ENCODE data around the gene LIMA1.
A peak's percentile ranks its signal among the peaks of the same experiment; 100 is the strongest.

LIMA1 gene

GRCh38 chr12:50217202-50217601 lies 66.1 kb downstream of the LIMA1 start:
- no peak for ATAC-seq
- TF ChIP-seq ZFP30 (CRISPR knock-in tag; IDR thresholded peaks at IDR 0.05) (no peak), BACH2 (CRISPR knock-in tag; IDR thresholded peaks at IDR 0.05; ENCODE audit: borderline replicate concordance) (no peak), ZNF8 (CRISPR knock-in tag; IDR thresholded peaks at IDR 0.05) (no peak), ARNTL (CRISPR knock-in tag; IDR thresholded peaks at IDR 0.05; ENCODE audit: borderline replicate concordance, low read depth) (no peak), GLIS3 (CRISPR knock-in tag; IDR thresholded peaks at IDR 0.05) (no peak), ESRRG (CRISPR knock-in tag; IDR thresholded peaks at IDR 0.05) (no peak), ISL1 (CRISPR knock-in tag; IDR thresholded peaks at IDR 0.05) (no peak), SNAI2 (CRISPR knock-in tag; IDR thresholded peaks at IDR 0.05) (no peak), TCF4 (CRISPR knock-in tag; IDR thresholded peaks at IDR 0.05; ENCODE audit: borderline replicate concordance) (no peak), CSRNP3 (CRISPR knock-in tag; IDR thresholded peaks at IDR 0.05) (no peak), PATZ1 (CRISPR knock-in tag; IDR thresholded peaks at IDR 0.05; ENCODE audit: borderline replicate concordance) (no peak), RARB (CRISPR knock-in tag; IDR thresholded peaks at IDR 0.05) (no peak), ZNF70 (CRISPR knock-in tag; IDR thresholded peaks at IDR 0.05) (no peak)
- TF ChIP-seq, protein P1, sequence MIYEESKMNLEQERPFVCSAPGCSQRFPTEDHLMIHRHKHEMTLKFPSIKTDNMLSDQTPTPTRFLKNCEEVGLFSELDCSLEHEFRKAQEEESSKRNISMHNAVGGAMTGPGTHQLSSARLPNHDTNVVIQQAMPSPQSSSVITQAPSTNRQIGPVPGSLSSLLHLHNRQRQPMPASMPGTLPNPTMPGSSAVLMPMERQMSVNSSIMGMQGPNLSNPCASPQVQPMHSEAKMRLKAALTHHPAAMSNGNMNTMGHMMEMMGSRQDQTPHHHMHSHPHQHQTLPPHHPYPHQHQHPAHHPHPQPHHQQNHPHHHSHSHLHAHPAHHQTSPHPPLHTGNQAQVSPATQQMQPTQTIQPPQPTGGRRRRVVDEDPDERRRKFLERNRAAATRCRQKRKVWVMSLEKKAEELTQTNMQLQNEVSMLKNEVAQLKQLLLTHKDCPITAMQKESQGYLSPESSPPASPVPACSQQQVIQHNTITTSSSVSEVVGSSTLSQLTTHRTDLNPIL (CRISPR knock-in tag; IDR thresholded peaks at IDR 0.05; ENCODE audit: low read depth) = no peak
- TF ChIP-seq, protein P2, sequence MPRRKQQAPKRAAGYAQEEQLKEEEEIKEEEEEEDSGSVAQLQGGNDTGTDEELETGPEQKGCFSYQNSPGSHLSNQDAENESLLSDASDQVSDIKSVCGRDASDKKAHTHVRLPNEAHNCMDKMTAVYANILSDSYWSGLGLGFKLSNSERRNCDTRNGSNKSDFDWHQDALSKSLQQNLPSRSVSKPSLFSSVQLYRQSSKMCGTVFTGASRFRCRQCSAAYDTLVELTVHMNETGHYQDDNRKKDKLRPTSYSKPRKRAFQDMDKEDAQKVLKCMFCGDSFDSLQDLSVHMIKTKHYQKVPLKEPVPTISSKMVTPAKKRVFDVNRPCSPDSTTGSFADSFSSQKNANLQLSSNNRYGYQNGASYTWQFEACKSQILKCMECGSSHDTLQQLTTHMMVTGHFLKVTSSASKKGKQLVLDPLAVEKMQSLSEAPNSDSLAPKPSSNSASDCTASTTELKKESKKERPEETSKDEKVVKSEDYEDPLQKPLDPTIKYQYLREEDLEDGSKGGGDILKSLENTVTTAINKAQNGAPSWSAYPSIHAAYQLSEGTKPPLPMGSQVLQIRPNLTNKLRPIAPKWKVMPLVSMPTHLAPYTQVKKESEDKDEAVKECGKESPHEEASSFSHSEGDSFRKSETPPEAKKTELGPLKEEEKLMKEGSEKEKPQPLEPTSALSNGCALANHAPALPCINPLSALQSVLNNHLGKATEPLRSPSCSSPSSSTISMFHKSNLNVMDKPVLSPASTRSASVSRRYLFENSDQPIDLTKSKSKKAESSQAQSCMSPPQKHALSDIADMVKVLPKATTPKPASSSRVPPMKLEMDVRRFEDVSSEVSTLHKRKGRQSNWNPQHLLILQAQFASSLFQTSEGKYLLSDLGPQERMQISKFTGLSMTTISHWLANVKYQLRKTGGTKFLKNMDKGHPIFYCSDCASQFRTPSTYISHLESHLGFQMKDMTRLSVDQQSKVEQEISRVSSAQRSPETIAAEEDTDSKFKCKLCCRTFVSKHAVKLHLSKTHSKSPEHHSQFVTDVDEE (CRISPR knock-in tag; IDR thresholded peaks at IDR 0.05) = no peak
- TF ChIP-seq, protein P3, sequence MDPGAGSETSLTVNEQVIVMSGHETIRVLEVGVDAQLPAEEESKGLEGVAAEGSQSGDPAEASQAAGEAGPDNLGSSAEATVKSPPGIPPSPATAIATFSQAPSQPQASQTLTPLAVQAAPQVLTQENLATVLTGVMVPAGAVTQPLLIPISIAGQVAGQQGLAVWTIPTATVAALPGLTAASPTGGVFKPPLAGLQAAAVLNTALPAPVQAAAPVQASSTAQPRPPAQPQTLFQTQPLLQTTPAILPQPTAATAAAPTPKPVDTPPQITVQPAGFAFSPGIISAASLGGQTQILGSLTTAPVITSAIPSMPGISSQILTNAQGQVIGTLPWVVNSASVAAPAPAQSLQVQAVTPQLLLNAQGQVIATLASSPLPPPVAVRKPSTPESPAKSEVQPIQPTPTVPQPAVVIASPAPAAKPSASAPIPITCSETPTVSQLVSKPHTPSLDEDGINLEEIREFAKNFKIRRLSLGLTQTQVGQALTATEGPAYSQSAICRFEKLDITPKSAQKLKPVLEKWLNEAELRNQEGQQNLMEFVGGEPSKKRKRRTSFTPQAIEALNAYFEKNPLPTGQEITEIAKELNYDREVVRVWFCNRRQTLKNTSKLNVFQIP (CRISPR knock-in tag; IDR thresholded peaks at IDR 0.05; ENCODE audit: borderline replicate concordance, low read depth) = no peak

DNA sequence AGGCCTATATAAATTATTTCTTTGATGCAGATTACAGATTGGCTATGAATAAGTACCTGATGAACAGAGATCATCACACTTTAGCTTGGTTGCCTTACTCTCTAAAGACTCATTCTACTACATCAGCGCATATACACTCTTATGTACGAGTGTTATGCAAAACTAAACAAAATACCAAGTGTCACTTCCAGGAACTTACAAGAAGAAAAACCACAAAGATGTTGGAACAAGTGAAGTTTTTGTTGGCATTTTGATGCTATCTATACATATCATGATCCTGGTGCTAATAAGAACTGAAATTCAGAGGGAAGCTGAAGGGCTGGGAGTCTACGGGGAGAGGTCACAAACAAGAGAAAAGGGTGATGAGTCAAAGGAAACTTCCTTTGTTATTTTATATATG lies 68.3 kb downstream of the LIMA1 start:
- TF ChIP-seq, protein P2 (CRISPR knock-in tag; IDR thresholded peaks at IDR 0.05) = no peak
- TF ChIP-seq ZNF565 (CRISPR knock-in tag; conservative IDR thresholded peaks at IDR 0.05; ENCODE audit: low read depth) (no peak), ESRRG (CRISPR knock-in tag; IDR thresholded peaks at IDR 0.05) (no peak), GLIS3 (CRISPR knock-in tag; IDR thresholded peaks at IDR 0.05) (no peak), CSRNP3 (CRISPR knock-in tag; IDR thresholded peaks at IDR 0.05) (no peak), ISL1 (CRISPR knock-in tag; IDR thresholded peaks at IDR 0.05) (no peak), BACH2 (CRISPR knock-in tag; IDR thresholded peaks at IDR 0.05; ENCODE audit: borderline replicate concordance) (no peak), PATZ1 (CRISPR knock-in tag; IDR thresholded peaks at IDR 0.05; ENCODE audit: borderline replicate concordance) (no peak), RARB (CRISPR knock-in tag; IDR thresholded peaks at IDR 0.05) (no peak), ZFP30 (CRISPR knock-in tag; IDR thresholded peaks at IDR 0.05) (no peak), SNAI2 (CRISPR knock-in tag; IDR thresholded peaks at IDR 0.05) (no peak), ZNF70 (CRISPR knock-in tag; IDR thresholded peaks at IDR 0.05) (no peak), ARNTL (CRISPR knock-in tag; IDR thresholded peaks at IDR 0.05; ENCODE audit: borderline replicate concordance, low read depth) (no peak), ZNF8 (CRISPR knock-in tag; IDR thresholded peaks at IDR 0.05) (no peak)
- TF ChIP-seq, protein P1 (CRISPR knock-in tag; IDR thresholded peaks at IDR 0.05; ENCODE audit: low read depth) = no peak
- ATAC-seq = peak; percentile 18; the same call in 1 of the 3 replicates
